ENCODE data around the gene DNMT3A. TPM values are rescaled to one million over a fixed set of nuclear protein-coding genes. Genes with fewer than 3 reads are reported as not detected.

Gene DNMT3A
- total RNA-seq, 1 donor from 2014 or later = 12.9 TPM

DNA sequence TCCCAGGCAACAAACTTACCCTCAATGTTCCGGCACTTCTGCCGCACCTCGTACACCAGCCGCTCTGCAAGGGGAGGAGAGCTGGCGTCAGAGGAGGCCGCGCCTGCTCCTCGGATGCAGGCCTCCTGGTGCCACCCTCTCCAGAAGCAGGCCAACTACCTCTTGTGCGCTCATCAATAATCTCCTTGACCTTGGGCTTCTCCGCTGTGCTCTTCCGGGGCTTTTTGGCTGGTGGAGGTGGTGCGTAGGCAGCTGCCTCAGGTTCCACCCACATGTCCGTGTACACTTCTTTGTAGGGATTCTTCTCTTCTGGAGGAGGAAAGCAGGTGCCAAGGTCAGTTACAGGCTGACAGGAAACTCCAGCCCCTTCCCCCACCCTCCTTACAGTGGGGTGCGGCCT, 95.7 kb downstream of the DNMT3A start:
- FAIRE-seq = no peak
- Histone ChIP-seq H3K36me3 (ENCODE audit: control insufficient read depth, insufficient read depth, low read length) (peaks cover 24% of the 10 kb centered on the region), H3K4me3 (ENCODE audit: low read depth, low read length) (no peak overlapping the region), H3K27me3 (ENCODE audit: control insufficient read depth, insufficient read depth, low read length) (no peaks in the 10 kb centered on the region)
- DNase-seq (ENCODE audit: low read depth) = no peak
- TF ChIP-seq, protein P1, sequence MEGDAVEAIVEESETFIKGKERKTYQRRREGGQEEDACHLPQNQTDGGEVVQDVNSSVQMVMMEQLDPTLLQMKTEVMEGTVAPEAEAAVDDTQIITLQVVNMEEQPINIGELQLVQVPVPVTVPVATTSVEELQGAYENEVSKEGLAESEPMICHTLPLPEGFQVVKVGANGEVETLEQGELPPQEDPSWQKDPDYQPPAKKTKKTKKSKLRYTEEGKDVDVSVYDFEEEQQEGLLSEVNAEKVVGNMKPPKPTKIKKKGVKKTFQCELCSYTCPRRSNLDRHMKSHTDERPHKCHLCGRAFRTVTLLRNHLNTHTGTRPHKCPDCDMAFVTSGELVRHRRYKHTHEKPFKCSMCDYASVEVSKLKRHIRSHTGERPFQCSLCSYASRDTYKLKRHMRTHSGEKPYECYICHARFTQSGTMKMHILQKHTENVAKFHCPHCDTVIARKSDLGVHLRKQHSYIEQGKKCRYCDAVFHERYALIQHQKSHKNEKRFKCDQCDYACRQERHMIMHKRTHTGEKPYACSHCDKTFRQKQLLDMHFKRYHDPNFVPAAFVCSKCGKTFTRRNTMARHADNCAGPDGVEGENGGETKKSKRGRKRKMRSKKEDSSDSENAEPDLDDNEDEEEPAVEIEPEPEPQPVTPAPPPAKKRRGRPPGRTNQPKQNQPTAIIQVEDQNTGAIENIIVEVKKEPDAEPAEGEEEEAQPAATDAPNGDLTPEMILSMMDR (IDR thresholded peaks at IDR 0.05; ENCODE audit: insufficient read depth, low read length, severe bottlenecking) = no peak

DNA sequence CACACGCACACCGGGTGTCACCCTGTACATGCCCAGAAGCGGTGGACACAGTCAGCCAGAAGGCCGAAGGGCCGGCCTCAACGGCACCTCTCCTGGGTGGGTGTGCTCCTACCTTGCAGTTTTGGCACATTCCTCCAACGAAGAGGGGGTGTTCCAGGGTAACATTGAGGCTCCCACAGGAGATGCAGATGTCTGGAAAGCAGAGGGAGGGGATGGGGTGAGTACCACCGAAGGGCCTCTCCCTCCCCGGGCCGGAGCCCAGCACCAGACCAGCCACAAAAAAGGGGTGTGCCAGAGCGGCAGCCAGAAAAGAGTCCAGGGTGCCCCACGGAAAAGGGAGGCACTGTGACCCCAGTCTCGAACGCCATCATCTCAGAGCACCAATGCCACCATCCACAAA, 96.6 kb downstream of the DNMT3A start:
- TF ChIP-seq, protein P1 (IDR thresholded peaks at IDR 0.05; ENCODE audit: insufficient read depth, low read length, severe bottlenecking) = no peak
- FAIRE-seq (no peak), DNase-seq (ENCODE audit: low read depth) (no peak)
- H3K36me3 ChIP-seq (ENCODE audit: control insufficient read depth, insufficient read depth, low read length) = peaks cover 26% of the 10 kb centered on the region
- no peaks in the 10 kb centered on the region for H3K27me3 ChIP-seq (ENCODE audit: control insufficient read depth, insufficient read depth, low read length)
- no peak overlapping the region for H3K4me3 ChIP-seq (ENCODE audit: low read depth, low read length)

DNA sequence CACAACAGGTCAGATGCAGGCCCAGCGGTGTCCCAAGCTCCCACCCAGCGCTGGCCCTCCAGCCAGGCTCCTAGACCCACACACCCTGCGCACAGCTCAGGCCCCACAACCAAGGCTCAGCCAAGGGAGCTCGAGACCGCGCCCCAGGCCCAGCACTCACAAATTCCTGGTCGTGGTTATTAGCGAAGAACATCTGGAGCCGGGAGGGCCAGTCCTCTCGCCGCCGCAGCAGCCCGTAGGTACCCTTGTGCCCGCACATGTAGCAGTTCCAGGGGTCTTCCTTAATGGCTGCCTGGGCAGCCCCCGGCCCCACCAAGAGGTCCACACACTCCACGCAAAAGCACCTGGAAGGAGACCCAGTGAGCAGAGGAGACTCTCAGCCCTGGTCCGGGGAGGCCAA, 97.7 kb downstream of the DNMT3A start:
- TF ChIP-seq, protein P1 (IDR thresholded peaks at IDR 0.05; ENCODE audit: insufficient read depth, low read length, severe bottlenecking) = no peak
- FAIRE-seq (no peak), DNase-seq (ENCODE audit: low read depth) (no peak)
- Histone ChIP-seq H3K36me3 (ENCODE audit: control insufficient read depth, insufficient read depth, low read length) (peaks cover 28% of the 10 kb centered on the region), H3K27me3 (ENCODE audit: control insufficient read depth, insufficient read depth, low read length) (no peaks in the 10 kb centered on the region), H3K4me3 (ENCODE audit: low read depth, low read length) (no peak overlapping the region)

DNA sequence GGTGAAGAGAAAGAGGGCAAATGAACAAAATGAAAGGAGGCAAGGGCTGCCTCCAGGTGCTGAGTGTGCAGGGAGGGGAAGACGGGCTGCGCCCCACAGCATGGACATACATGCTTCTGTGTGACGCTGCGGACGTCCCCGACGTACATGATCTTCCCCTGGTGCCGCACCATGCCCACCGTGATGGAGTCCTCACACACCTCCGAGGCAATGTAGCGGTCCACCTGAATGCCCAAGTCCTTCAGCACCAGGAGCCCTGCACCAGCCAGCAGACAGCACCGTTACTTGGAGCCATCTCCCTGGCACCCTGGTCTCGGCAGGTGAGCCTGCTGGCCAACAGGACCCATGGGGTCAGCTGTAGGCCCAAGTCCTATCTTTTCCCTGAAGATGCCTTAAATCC, 100.3 kb downstream of the DNMT3A start:
- DNase-seq (ENCODE audit: low read depth) (no peak), FAIRE-seq (peak; percentile 18)
- H3K36me3 ChIP-seq (ENCODE audit: control insufficient read depth, insufficient read depth, low read length) = peaks cover 25% of the 10 kb centered on the region
- no peaks in the 10 kb centered on the region for H3K27me3 ChIP-seq (ENCODE audit: control insufficient read depth, insufficient read depth, low read length)
- no peak overlapping the region for H3K4me3 ChIP-seq (ENCODE audit: low read depth, low read length)
- TF ChIP-seq, protein P1 (IDR thresholded peaks at IDR 0.05; ENCODE audit: insufficient read depth, low read length, severe bottlenecking) = no peak

DNA sequence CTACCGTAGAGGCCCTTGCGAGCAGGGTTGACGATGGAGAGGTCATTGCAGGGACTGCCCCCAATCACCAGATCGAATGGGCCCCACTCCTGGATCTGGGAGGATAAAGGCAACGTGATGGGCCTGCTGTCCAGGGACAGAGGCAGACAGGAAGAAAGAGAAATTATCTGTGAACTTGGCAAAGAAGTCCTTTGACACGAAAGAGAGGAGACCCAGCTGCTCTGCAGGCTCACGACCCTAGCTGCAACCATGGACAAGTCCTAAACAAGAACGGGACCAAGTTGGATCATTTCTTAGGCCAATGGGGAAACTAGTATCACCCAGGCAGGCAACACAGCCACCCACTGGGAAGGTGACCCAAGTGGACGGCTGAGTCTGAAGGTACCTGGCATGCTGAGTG, 101.1 kb downstream of the DNMT3A start:
- no peak overlapping the region for H3K4me3 ChIP-seq (ENCODE audit: low read depth, low read length)
- TF ChIP-seq, protein P1 (IDR thresholded peaks at IDR 0.05; ENCODE audit: insufficient read depth, low read length, severe bottlenecking) = no peak
- no peaks in the 10 kb centered on the region for H3K27me3 ChIP-seq (ENCODE audit: control insufficient read depth, insufficient read depth, low read length)
- peaks cover 19% of the 10 kb centered on the region for H3K36me3 ChIP-seq (ENCODE audit: control insufficient read depth, insufficient read depth, low read length)
- DNase-seq (ENCODE audit: low read depth) (no peak), FAIRE-seq (no peak)

DNA sequence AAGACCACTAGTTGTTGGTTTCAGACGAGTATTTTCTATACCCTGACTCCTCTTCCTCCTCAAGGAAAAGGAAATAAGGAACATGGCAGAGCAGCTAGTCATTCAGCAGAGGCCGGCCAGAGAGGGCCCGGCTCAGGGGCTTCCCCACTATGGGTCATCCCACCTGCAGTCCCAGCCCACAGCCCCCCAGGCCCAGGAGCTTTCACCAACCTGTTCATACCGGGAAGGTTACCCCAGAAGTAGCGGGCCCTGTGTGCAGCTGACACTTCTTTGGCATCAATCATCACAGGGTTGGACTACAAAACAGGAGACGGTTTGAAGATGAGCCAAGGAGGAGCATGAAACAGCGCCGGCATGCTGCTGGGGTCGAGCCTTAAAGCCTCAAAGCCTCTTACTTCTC, 102.8 kb downstream of the DNMT3A start:
- no peaks in the 10 kb centered on the region for H3K27me3 ChIP-seq (ENCODE audit: control insufficient read depth, insufficient read depth, low read length)
- H3K4me3 ChIP-seq (ENCODE audit: low read depth, low read length) = no peak overlapping the region
- TF ChIP-seq, protein P1 (IDR thresholded peaks at IDR 0.05; ENCODE audit: insufficient read depth, low read length, severe bottlenecking) = no peak
- no peak for FAIRE-seq
- DNase-seq (ENCODE audit: low read depth) = no peak
- peaks cover 16% of the 10 kb centered on the region for H3K36me3 ChIP-seq (ENCODE audit: control insufficient read depth, insufficient read depth, low read length)

Measured in bronchial epithelial cell (primary cell).